Right lobe of liver (tissue), 6 donors: ENCODE results near the gene LUC7L2. TPM values are rescaled to one million over a fixed set of nuclear protein-coding genes. Genes with fewer than 3 reads are reported as not detected.
A peak's percentile ranks its signal among the peaks of the same experiment; 100 is the strongest.
"Not testable (repeated sequence)": the region's sequence is repeated elsewhere in the genome, so short reads cannot be mapped to it uniquely, and the experiment has no call there.

ENCODE experiments used
- ATAC-seq, 4 donors: fragments of 200-7000 bp; cut with Tn5 transposase; one replicate each; pipeline ENCODE4 v1.9.1; 2020; ENCODE audit warnings: mild to moderate bottlenecking in 4 of 4, moderate library complexity in 4 of 4
- DNase-seq, 3 donors: peaks; one replicate each; pipeline ENCODE4 v3.0.0-alpha.2; 2020
- H3K27ac ChIP-seq, 3 donors: fragments of 200-600 bp; one replicate each; pipeline ENCODE4 v1.8.0; 2022
- H3K27me3 ChIP-seq, 2 donors: fragments of 200-600 bp; one replicate each; pipeline ENCODE4 v1.8.0; 2022
- H3K36me3 ChIP-seq, 4 donors: fragments of 200-600 bp; sonication (generic) in 1 of 4; one replicate each; pipeline versions ENCODE4 v1.5.1 to v1.8.0; 2017 to 2022; ENCODE audit warnings: control low read depth in 1 of 4
- H3K4me1 ChIP-seq, 4 donors: fragments of 200-600 bp; sonication (generic) in 1 of 4; one replicate each; pipeline versions ENCODE4 v1.5.1 to v1.8.0; 2017 to 2022; ENCODE audit warnings: control low read depth in 1 of 4
- H3K4me3 ChIP-seq, 3 donors: fragments of 200-600 bp; one replicate each; pipeline ENCODE4 v1.8.0; 2022
- H3K9me3 ChIP-seq, 4 donors: fragments of 200-600 bp; sonication (generic) in 1 of 4; one replicate each; pipeline versions ENCODE4 v1.5.1 to v1.8.0; 2017 to 2022; ENCODE audit warnings: control low read depth in 1 of 4
- CTCF ChIP-seq, 4 donors: fragments of 200-600 bp in 3 of 4; fragments of 450-650 bp in 1 of 4; IDR thresholded peaks; one replicate each; pipeline versions ENCODE4 v1.5.1 to v1.8.0; 2016 to 2022; ENCODE audit warnings: antibody characterized with exemption in 4 of 4, mild to moderate bottlenecking in 2 of 4
- POLR2A ChIP-seq: fragments of 450-650 bp; IDR thresholded peaks from one replicate; pipeline ENCODE4 v1.6.1; 2017; ENCODE audit warnings: antibody characterized with exemption, mild to moderate bottlenecking
- WGBS: methylation state at CpG from one replicate; pipeline ENCODE4 v1.1.6; 2018; ENCODE audit warnings: low coverage, low lambda C conversion rate; ENCODE audit not compliant: insufficient coverage; ENCODE audit errors: missing lambda C conversion rate; 5-methylcytosine and 5-hydroxymethylcytosine counted together
- intact Hi-C, 2 donors: fragments of 100-400 bp; cut with DNase I; formaldehyde crosslinking; loops; one replicate each; pipeline versions ENCODE4 v1.11.2 to v1.14.1; 2022
- total RNA-seq, 6 experiments: library from RNA; depleted of rRNA in 2 of 6; stranded (reverse); fragments of >200 nt in 2 of 6; fragmentation: NEBNext Ultra II Directional in 3 of 6; extraction: Animal tissue kit (Norgen Biotek cat#: 25700) in 3 of 6; gene quantifications; one replicate each; pipeline versions ENCODE4 v1.1.0 to v1.2.4, GENCODE V29; 2016 to 2023
- donor health status: DM: no; HTN: yes; CAD: no.
- donor health status: DM: no; HTN: no; CAD: no.
- donor health status: DM: no; HTN: no; CAD: no.
- donor health status: DM: no; HTN: yes; CAD: no.
- donor health status: DM: no; HTN: yes; CAD: no.

Gene LUC7L2
- total RNA-seq, 6 experiments from 2014 or later: 23.2 to 40.0 (median 36.3) TPM

DNA sequence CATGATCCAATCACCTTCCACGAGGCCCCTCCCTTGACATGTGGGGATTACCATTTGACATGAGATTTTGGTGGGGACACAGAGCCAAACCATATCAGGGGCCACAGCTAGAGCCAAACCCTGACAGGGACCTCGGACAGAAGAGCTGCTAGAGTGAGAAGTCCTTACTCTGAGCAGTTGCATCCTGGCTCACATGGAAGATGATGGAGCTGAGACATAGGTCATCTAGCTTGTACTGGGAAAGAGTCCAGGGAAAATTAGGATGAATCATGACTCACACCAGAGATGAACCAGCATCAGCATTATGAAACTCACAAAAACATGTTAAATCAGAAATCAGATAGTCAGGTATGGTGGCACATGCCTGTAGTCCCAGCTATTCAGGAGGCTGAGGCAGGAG lies 31.3 kb upstream of the LUC7L2 start:
- DNase-seq (no peak), ATAC-seq (peak in 1 of 4 donors; percentile 32)
- Histone ChIP-seq H3K27me3 (no peaks in the 10 kb centered on the region), H3K4me1 (no peaks in the 10 kb centered on the region), H3K36me3 (no peaks in the 10 kb centered on the region), H3K4me3 (no peak overlapping the region), H3K27ac (no peak overlapping the region), H3K9me3 (no peaks in the 10 kb centered on the region)
- intact Hi-C loops: no loop called here
- WGBS: no CpG with 5 or more reads among the region's 2 CpGs
- TF ChIP-seq CTCF (IDR thresholded peaks at IDR 0.05) (no peak), POLR2A (no peak)

DNA sequence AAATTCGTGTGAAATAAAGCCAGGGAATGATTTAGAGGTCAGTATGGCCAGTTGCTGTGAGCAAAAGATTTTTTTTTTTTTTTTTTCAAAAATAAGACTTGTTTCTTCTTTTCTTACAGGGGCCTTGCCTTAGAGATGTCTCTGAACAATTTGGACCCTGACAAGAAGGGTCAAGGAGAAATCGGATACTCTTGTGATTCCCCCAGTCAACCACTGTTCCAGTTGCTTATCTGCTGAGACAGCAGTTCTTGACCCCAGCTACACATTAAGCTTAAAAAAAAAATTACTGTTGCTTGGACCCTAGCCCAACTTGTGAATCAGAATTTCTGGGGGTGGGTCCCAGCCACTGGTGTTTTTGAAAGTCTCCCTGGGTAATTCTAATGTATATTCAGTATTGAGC lies 30.6 kb upstream of the LUC7L2 start:
- H3K9me3 ChIP-seq: no peaks in the 10 kb centered on the region
- WGBS: 47% methylated on average over 1 of the region's 2 CpGs
- H3K4me1 ChIP-seq: no peaks in the 10 kb centered on the region
- H3K4me3 ChIP-seq: no peak overlapping the region
- no peak for ATAC-seq
- intact Hi-C loops: no loop called here
- TF ChIP-seq CTCF (IDR thresholded peaks at IDR 0.05): no peak
- TF ChIP-seq POLR2A: no peak
- no peak overlapping the region for H3K27ac ChIP-seq
- H3K36me3 ChIP-seq: no peaks in the 10 kb centered on the region
- H3K27me3 ChIP-seq: no peaks in the 10 kb centered on the region
- no peak for DNase-seq

GRCh38 chr7:139330333-139331030 lies 29.2 kb upstream of the LUC7L2 start:
- TF ChIP-seq POLR2A (no peak), CTCF (IDR thresholded peaks at IDR 0.05) (no peak)
- WGBS: 65% methylated on average over 3 of the region's 3 CpGs
- Histone ChIP-seq H3K27me3 (no peaks in the 10 kb centered on the region), H3K27ac (no peak overlapping the region), H3K9me3 (no peaks in the 10 kb centered on the region), H3K4me1 (no peaks in the 10 kb centered on the region), H3K4me3 (no peak overlapping the region), H3K36me3 (no peaks in the 10 kb centered on the region)
- ATAC-seq: no peak
- intact Hi-C loops: no loop called here
- no peak for DNase-seq

DNA sequence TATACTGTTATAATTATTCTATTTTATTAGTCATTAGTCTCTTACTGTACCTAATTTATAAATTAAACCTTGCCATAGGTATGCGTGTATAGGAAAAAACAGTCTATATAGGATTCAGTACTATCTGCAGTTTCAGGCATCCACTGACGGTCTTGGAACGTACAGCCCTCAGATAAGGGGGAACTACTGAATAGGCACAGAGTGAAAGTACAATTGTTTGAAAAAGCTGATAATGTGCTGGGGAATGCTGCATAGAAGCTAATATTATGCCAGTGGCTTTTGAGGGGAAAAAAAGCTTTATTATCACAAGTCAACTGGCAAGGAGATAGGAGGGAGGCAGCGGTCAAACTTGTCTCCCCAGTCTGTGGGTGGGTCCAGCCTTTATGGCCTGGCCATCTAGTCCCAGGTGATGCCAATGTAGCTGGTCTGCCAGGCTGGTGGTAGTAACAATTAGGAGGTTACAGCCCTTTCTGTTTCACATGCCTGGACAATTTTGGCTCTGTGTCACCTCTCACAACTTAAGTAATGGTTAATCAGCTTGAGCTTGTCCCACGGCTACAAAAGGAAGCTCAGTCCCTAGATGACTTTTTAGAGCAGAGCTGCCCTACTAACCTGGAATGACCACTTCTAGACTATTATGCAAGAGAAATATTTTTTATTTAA lies 26.9 kb upstream of the LUC7L2 start:
- Histone ChIP-seq H3K27ac (no peak overlapping the region), H3K4me3 (no peak overlapping the region), H3K4me1 (no peaks in the 10 kb centered on the region), H3K27me3 (no peaks in the 10 kb centered on the region), H3K36me3 (no peaks in the 10 kb centered on the region), H3K9me3 (no peaks in the 10 kb centered on the region)
- WGBS: 64% methylated on average over 5 of the region's 5 CpGs
- intact Hi-C loops: no loop called here
- no peak for ATAC-seq
- TF ChIP-seq POLR2A: no peak
- TF ChIP-seq CTCF (IDR thresholded peaks at IDR 0.05): no peak
- no peak for DNase-seq

DNA sequence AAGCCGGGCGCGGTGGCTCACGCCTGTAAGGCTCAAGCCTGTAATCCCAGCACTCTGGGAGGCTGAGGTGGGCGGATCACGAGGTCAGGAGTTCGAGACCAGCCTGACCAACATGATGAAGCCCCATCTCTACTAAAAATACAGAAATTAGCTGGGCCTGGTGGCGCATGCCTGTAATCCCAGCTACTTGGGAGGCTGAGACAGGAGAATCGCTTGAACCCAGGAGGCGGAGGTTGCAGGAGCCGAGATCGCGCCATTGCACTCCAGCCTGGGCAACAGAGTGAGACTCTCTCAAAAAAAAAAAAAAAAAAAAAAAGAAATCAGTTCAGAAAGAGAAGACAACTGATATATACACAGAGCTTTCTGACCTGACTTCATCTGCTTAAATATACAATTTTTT lies 26.3 kb upstream of the LUC7L2 start:
- DNase-seq, H3K27me3 ChIP-seq, H3K4me3 ChIP-seq, H3K4me1 ChIP-seq, H3K9me3 ChIP-seq, intact Hi-C loops, H3K27ac ChIP-seq, H3K36me3 ChIP-seq, ATAC-seq: not testable (repeated sequence)
- 95% methylated on average over 12 of the region's 13 CpGs for WGBS
